GM06990 (cell line): ENCODE data around the gene ERC2.

Source experiments
- DNase-seq: peaks from one replicate; pipeline ENCODE4 v3.0.0-alpha.2; 2011; ENCODE audit not compliant: insufficient read length; ENCODE audit errors: extremely low read depth
- H3K27me3 ChIP-seq: replicated peaks from 2 replicates; pipeline ENCODE4 v1.6.0; 2011; ENCODE audit warnings: low read length; ENCODE audit not compliant: control insufficient read depth, insufficient read depth
- H3K36me3 ChIP-seq: 2 replicates; pipeline ENCODE4 v1.5.1; 2011; ENCODE audit warnings: low read length; ENCODE audit not compliant: control insufficient read depth, insufficient read depth
- H3K4me3 ChIP-seq: replicated peaks from 2 replicates; pipeline ENCODE4 v1.5.1; 2011; ENCODE audit warnings: low read depth, mild to moderate bottlenecking, control low read depth, low read length
- CTCF ChIP-seq: IDR thresholded peaks from 2 replicates; pipeline ENCODE4 v1.5.1; 2011; ENCODE audit warnings: low read length, control low read depth, mild to moderate bottlenecking, inconsistent platforms; ENCODE audit not compliant: insufficient read depth, poor library complexity, severe bottlenecking

Gene ERC2

GRCh38 chr3:56453011-56453410 is 15.3 kb downstream of the ERC2 start:
- TF ChIP-seq CTCF = no peak
- H3K4me3 ChIP-seq = no peak overlapping the region
- no peaks in the 10 kb centered on the region; the same call in none of the 2 replicates for H3K27me3 ChIP-seq
- no peak for DNase-seq
- H3K36me3 ChIP-seq = no peaks in the 10 kb centered on the region

GRCh38 chr3:56452085-56452484 is 16.2 kb downstream of the ERC2 start:
- Histone ChIP-seq H3K4me3 (no peak overlapping the region), H3K27me3 (no peaks in the 10 kb centered on the region; the same call in 1 of the 2 replicates), H3K36me3 (no peaks in the 10 kb centered on the region)
- no peak for DNase-seq
- TF ChIP-seq CTCF = no peak

- H3K36me3 ChIP-seq = no peaks in the 10 kb centered on the region
- no peak for TF ChIP-seq CTCF
- H3K4me3 ChIP-seq = no peak overlapping the region
- H3K27me3 ChIP-seq = no peaks in the 10 kb centered on the region
- no peak for DNase-seq
These were observed 24.9 kb downstream of the ERC2 start for GRCh38 chr3:56443372-56443771.

GRCh38 chr3:56428667-56429066 is 39.6 kb downstream of the ERC2 start:
- DNase-seq = no peak
- no peak for TF ChIP-seq CTCF
- H3K27me3 ChIP-seq = no peaks in the 10 kb centered on the region
- H3K36me3 ChIP-seq = no peaks in the 10 kb centered on the region
- no peak overlapping the region for H3K4me3 ChIP-seq

- Histone ChIP-seq H3K27me3 (no peaks in the 10 kb centered on the region; the same call in 1 of the 2 replicates), H3K36me3 (no peaks in the 10 kb centered on the region), H3K4me3 (no peak overlapping the region)
- DNase-seq = no peak
- TF ChIP-seq CTCF = no peak
These were observed 43.4 kb downstream of the ERC2 start for GRCh38 chr3:56424885-56425284.

- Histone ChIP-seq H3K4me3 (no peak overlapping the region), H3K27me3 (no peaks in the 10 kb centered on the region; the same call in 1 of the 2 replicates), H3K36me3 (no peaks in the 10 kb centered on the region)
- no peak for DNase-seq
- TF ChIP-seq CTCF = no peak
These were observed 43.9 kb downstream of the ERC2 start for GRCh38 chr3:56424336-56424735.
